Measurements from ENCODE around the gene MRPL2. TPM values are rescaled to one million over a fixed set of nuclear protein-coding genes. Genes with fewer than 3 reads are reported as not detected.
"Not testable (repeated sequence)": the region's sequence is repeated elsewhere in the genome, so short reads cannot be mapped to it uniquely, and the experiment has no call there.

MRPL2 gene
- total RNA-seq, 1 donor from 2014 or later: 55.2 TPM

DNA sequence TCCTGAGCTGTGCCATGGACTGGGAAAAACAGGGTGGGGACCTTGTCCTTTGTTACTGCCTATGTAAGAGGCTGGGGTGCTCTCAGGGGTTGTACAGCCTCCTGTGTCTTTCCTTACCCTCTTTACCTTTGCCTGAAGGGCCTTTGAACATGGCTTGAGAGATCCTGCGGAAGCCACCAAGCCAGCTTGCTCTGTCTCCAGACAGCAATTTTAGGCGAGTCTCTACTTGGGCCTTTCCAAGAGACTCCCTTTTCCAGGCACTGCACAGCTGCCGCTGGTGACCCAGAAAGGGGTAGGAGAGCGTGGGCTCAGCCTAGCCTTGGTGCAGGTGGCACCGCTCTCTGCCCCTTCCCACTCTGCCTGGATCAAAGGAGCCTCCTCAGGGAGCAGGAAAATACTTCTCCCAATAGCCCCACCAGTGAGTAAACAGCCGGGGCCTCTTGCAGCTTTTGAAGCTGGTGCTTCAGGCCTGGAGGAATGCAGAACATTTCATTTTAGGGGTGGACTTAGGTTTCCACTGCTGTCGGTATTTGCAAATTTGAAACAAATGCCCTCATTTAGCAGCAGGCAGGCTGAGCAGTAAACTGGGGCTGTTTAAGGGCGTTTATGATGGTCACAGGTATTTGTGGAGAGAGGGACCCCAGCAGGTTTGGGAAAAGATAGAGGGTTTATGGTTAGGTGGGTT is 30.8 kb upstream of the MRPL2 start:
- Mint-ChIP-seq H3K4me3 (ENCODE audit: unreplicated experiment) (no peak overlapping the region), H3K27ac (ENCODE audit: unreplicated experiment) (peak overlapping the region; percentile 74), H3K9me3 (ENCODE audit: unreplicated experiment) (no peaks in the 10 kb centered on the region), H3K4me1 (ENCODE audit: unreplicated experiment) (peaks cover 48% of the 10 kb centered on the region), H3K36me3 (ENCODE audit: unreplicated experiment) (no peaks in the 10 kb centered on the region), H3K27me3 (ENCODE audit: unreplicated experiment) (no peaks in the 10 kb centered on the region)
- no peak for DNase-seq (ENCODE audit: extremely low spot score, unreplicated experiment)
- TF ChIP-seq, protein P1, sequence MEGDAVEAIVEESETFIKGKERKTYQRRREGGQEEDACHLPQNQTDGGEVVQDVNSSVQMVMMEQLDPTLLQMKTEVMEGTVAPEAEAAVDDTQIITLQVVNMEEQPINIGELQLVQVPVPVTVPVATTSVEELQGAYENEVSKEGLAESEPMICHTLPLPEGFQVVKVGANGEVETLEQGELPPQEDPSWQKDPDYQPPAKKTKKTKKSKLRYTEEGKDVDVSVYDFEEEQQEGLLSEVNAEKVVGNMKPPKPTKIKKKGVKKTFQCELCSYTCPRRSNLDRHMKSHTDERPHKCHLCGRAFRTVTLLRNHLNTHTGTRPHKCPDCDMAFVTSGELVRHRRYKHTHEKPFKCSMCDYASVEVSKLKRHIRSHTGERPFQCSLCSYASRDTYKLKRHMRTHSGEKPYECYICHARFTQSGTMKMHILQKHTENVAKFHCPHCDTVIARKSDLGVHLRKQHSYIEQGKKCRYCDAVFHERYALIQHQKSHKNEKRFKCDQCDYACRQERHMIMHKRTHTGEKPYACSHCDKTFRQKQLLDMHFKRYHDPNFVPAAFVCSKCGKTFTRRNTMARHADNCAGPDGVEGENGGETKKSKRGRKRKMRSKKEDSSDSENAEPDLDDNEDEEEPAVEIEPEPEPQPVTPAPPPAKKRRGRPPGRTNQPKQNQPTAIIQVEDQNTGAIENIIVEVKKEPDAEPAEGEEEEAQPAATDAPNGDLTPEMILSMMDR (IDR thresholded peaks at IDR 0.05): no peak

DNA sequence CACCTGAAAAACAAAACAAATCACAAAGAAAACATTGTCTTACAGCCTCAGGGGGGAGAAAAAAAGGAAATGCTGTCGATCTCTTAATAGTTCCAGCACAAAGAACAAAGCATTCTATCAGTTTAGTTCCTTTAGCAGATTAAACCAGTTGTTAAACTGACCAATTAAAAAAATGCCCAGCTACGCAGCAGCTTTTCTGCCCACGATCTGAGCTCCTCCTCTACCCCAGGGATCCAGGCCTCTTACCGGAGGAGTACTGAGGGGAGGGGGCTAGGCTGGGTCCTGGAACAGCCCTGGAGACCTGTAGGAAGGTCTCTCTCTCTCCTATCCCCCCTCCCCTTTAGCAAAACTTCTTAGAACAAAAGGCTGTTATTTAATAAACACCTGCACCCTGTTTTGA is 30.2 kb upstream of the MRPL2 start:
- no peak overlapping the region for H3K4me3 Mint-ChIP-seq (ENCODE audit: unreplicated experiment)
- peak overlapping the region; percentile 31 for H3K27ac Mint-ChIP-seq (ENCODE audit: unreplicated experiment)
- H3K36me3 Mint-ChIP-seq (ENCODE audit: unreplicated experiment): no peaks in the 10 kb centered on the region
- no peaks in the 10 kb centered on the region for H3K27me3 Mint-ChIP-seq (ENCODE audit: unreplicated experiment)
- H3K4me1 Mint-ChIP-seq (ENCODE audit: unreplicated experiment): peaks cover 48% of the 10 kb centered on the region
- DNase-seq (ENCODE audit: extremely low spot score, unreplicated experiment): no peak
- H3K9me3 Mint-ChIP-seq (ENCODE audit: unreplicated experiment): no peaks in the 10 kb centered on the region
- TF ChIP-seq, protein P1 (IDR thresholded peaks at IDR 0.05): no peak

DNA sequence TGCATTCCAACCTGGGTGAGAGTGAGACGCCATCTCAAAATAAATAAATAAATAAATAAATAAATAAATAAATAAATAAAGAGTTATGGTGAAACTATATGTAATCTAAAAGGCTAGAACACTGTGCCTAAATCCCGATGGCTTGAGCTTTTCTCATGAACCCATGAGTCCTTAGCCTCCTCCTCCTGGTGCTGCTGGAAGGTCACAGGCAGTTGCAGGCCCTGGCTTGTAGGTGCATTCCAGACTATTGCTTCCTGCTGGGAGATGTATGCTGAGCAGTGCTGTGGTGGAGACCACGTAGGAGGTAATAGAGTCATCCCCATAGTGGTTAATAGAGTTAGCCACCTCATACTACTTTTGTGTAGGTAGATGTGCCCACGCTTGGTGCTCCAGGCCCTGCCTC is 29.4 kb upstream of the MRPL2 start:
- Mint-ChIP-seq H3K4me1 (ENCODE audit: unreplicated experiment) (peaks cover 44% of the 10 kb centered on the region), H3K4me3 (ENCODE audit: unreplicated experiment) (no peak overlapping the region), H3K27ac (ENCODE audit: unreplicated experiment) (no peak overlapping the region), H3K9me3 (ENCODE audit: unreplicated experiment) (no peaks in the 10 kb centered on the region), H3K36me3 (ENCODE audit: unreplicated experiment) (no peaks in the 10 kb centered on the region), H3K27me3 (ENCODE audit: unreplicated experiment) (no peaks in the 10 kb centered on the region)
- DNase-seq (ENCODE audit: extremely low spot score, unreplicated experiment): no peak
- TF ChIP-seq, protein P1 (IDR thresholded peaks at IDR 0.05): no peak

DNA sequence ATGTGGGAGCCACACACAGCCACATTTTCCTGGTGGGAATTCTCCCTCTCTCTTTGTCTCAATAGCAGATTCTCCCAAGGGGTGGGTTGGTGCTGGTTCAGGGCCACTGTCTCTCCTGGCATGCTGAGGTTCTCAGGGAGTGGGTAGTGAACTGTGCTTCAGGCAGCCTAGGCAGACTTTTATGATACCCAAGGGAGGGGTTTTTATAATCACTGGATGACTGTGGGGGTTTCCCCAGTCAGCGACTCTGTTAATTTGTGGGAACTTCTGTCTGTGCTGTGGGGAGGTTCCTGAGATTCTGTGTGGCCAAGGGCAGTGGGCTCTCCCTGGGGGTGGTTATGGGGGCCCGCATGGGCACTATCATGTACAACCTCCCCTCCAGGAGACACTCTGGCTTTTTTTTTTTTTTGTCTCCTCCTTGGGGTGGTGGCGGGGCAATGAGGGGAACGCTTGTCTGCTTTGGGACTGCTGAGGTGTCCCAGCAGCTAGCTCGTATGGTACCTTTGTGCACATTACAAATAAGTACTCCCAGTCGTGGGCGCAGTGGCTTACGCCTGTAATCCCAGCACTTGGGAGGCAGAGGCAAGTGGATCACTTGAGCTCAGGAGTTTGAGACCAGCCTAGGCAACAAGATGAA is 26.9 kb upstream of the MRPL2 start:
- DNase-seq (ENCODE audit: extremely low spot score, unreplicated experiment): no peak
- H3K36me3 Mint-ChIP-seq (ENCODE audit: unreplicated experiment): peaks cover under 1% of the 10 kb centered on the region
- H3K27ac Mint-ChIP-seq (ENCODE audit: unreplicated experiment): no peak overlapping the region
- TF ChIP-seq, protein P1 (IDR thresholded peaks at IDR 0.05): no peak
- H3K9me3 Mint-ChIP-seq (ENCODE audit: unreplicated experiment): no peaks in the 10 kb centered on the region
- no peaks in the 10 kb centered on the region for H3K27me3 Mint-ChIP-seq (ENCODE audit: unreplicated experiment)
- H3K4me3 Mint-ChIP-seq (ENCODE audit: unreplicated experiment): no peak overlapping the region
- peaks cover 46% of the 10 kb centered on the region for H3K4me1 Mint-ChIP-seq (ENCODE audit: unreplicated experiment)

DNA sequence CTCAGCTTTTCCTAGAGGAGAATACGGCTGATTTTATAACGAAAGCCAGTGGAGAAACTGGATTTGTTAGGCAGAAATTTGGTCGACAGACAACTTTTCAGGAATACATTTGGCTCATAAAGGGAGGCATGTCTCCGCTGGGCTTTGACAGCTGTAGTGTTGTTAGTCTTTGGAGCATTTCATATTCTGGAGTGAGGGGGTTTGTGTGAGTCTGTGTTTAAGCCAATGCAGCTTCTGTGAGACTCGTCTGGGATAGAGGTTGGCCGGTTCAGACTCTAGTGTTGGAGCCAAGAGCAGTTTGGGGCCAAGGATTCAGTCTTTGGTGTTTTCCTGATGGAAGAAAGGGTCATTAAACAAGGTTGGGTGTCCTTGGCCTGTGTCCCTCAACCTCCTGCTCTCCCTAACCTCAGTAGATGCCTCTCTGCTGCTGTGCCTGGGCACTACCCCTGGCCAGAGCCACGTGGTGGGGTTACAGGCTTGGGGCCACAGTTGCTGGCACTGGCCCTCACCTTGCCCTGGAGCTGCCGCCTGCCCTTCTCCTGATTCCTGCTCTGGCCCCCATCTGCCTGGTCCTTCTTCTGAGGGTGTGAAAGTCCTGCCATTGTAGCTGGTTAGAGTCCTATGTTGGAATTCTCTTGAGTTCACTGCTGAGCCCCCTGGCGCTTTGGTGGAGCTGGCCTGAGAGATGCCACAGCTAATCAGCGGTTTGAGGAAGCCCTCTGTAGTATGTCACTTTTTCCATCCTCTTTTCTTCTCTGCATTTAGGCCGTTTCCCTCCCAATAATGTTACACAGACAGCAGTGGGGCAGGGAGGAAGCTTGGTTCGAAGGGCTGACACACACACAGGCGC is 23.8 kb upstream of the MRPL2 start:
- DNase-seq (ENCODE audit: extremely low spot score, unreplicated experiment): no peak
- peaks cover 31% of the 10 kb centered on the region for H3K4me1 Mint-ChIP-seq (ENCODE audit: unreplicated experiment)
- no peak overlapping the region for H3K4me3 Mint-ChIP-seq (ENCODE audit: unreplicated experiment)
- H3K9me3 Mint-ChIP-seq (ENCODE audit: unreplicated experiment): no peaks in the 10 kb centered on the region
- TF ChIP-seq, protein P1 (IDR thresholded peaks at IDR 0.05): no peak
- H3K27ac Mint-ChIP-seq (ENCODE audit: unreplicated experiment): peak overlapping the region; percentile 42
- no peaks in the 10 kb centered on the region for H3K27me3 Mint-ChIP-seq (ENCODE audit: unreplicated experiment)
- peaks cover 4% of the 10 kb centered on the region for H3K36me3 Mint-ChIP-seq (ENCODE audit: unreplicated experiment)

DNA sequence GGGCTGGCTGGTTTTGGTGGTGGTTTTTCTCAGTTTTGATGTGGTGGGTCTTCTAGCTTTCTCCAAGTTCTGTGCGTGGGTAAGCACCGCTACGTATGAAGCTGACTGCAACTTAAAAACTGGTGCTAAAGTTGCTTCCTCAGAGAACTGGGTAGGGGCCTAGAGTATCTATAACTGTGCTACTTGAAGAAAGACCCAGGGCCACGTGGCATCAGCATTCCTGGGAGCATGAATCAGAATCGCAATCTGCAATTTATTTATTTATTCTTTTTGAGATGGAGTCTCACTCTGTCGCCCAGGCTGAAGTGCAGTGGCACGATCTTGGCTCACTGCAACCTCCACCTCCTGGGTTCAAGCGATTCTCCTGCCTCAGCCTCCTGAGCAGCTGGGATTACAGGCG is 22.7 kb upstream of the MRPL2 start:
- H3K9me3 Mint-ChIP-seq (ENCODE audit: unreplicated experiment); H3K4me3 Mint-ChIP-seq (ENCODE audit: unreplicated experiment); H3K36me3 Mint-ChIP-seq (ENCODE audit: unreplicated experiment); H3K27me3 Mint-ChIP-seq (ENCODE audit: unreplicated experiment); DNase-seq (ENCODE audit: extremely low spot score, unreplicated experiment); H3K27ac Mint-ChIP-seq (ENCODE audit: unreplicated experiment): not testable (repeated sequence)
- H3K4me1 Mint-ChIP-seq (ENCODE audit: unreplicated experiment): peaks cover 38% of the 10 kb centered on the region
